Panc1 (cell line): ENCODE measurements around the gene BAD.

ENCODE experiments used
- CTCF ChIP-seq: fragments of 450-650 bp; IDR thresholded peaks from 2 replicates; pipeline ENCODE4 v1.5.1; 2017; ENCODE audit warnings: mild to moderate bottlenecking
- POLR2AphosphoS5 ChIP-seq: IDR thresholded peaks from 2 replicates; pipeline ENCODE4 v1.6.1; 2012; ENCODE audit warnings: mild to moderate bottlenecking, low read depth, low read length, moderate library complexity

DNA sequence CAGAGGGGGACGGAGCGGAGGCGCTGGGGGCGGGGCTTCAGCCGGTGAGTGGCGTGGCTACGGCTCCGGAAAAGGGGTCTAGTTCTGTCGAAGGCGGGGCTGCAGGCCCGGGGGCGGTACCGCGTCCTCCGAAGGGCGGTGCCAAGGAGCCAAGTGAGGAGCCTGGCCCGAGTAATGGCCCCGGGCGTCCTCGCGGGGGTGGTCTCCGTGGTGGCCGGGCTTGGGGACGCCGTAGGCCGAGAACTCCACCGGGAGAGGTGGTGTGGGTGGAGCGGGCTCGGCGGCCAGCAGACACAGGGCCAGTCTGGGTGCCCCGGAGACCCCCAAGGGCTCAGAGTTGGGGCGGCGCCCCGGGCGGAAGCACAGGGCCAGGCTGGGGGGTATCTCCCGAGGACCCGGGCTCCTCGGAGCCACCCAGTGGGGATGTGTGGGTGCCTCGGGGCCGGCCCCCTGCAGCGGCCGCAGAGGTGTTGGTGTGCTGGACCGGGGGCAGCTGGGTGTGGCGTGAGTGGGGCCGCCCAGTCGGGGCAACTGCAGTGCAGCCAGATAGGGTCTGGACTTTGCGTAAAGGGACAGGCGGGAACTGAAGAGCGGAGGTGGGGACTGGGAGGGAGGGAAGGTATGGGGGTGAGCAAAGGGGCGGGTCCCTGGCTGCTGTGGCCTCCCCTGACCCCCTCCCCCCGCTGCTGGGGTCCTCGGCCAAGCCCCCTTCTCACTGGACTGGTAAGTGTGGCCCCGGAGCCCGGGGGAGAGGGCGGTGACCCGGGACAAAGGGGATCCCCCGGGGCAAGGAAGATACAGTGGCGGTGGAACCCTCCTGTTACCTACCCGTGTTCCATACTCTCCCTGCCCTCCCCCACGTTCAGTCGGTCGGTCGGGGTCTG, 42.7 kb downstream of the BAD start:
- TF ChIP-seq CTCF = no peak
- peak; percentile 32; the same call in 1 of the 2 replicates for TF ChIP-seq POLR2AphosphoS5
